Kidney (tissue), 14 donors: ENCODE data around the gene CEP72. TPM values are rescaled to one million over a fixed set of nuclear protein-coding genes. Genes with fewer than 3 reads are reported as not detected.

ENCODE experiments used
- DNase-seq, 5 donors: peaks; one replicate each; pipeline ENCODE4 v3.0.0-alpha.2; 2013 to 2020
- FAIRE-seq: peaks from 2 replicates; lab custom pipeline; 2012; peaks lifted over from hg19 to GRCh38; lab: Jason Lieb, UNC
- H3K27ac ChIP-seq, 2 donors: one replicate each; pipeline ENCODE4 v1.7.0; 2013; ENCODE audit warnings: low read depth in 2 of 2, low read length in 2 of 2, inconsistent platforms in 1 of 2
- H3K27me3 ChIP-seq: one replicate; pipeline ENCODE4 v1.7.1; 2013; ENCODE audit warnings: low read length, inconsistent platforms; ENCODE audit not compliant: control insufficient read depth, insufficient read depth
- H3K36me3 ChIP-seq, 3 donors: one replicate each; pipeline versions ENCODE4 v1.7.0 to v1.7.1; 2013; ENCODE audit warnings: low read length in 3 of 3, control low read depth in 1 of 3, inconsistent platforms in 1 of 3; ENCODE audit not compliant: insufficient read depth in 3 of 3, control insufficient read depth in 2 of 3
- H3K4me1 ChIP-seq, 3 donors: one replicate each; pipeline versions ENCODE4 v1.7.0 to v1.7.1; 2013; ENCODE audit warnings: low read length in 3 of 3, inconsistent platforms in 1 of 3, low read depth in 1 of 3; ENCODE audit not compliant: control insufficient read depth in 2 of 3, insufficient read depth in 2 of 3
- H3K4me3 ChIP-seq, 3 donors: one replicate each; pipeline versions ENCODE4 v1.7.0 to v1.8.1; 2013; ENCODE audit warnings: low read length in 3 of 3, control low read depth in 1 of 3, inconsistent platforms in 1 of 3
- H3K9ac ChIP-seq, 3 donors: one replicate each; pipeline versions ENCODE4 v1.7.0 to v1.7.1; 2013; ENCODE audit warnings: low read length in 3 of 3, control low read depth in 1 of 3, inconsistent platforms in 1 of 3
- H3K9me3 ChIP-seq, 3 donors: one replicate each; pipeline versions ENCODE4 v1.7.0 to v1.7.1; 2013; ENCODE audit warnings: low read length in 3 of 3, control low read depth in 1 of 3, inconsistent platforms in 1 of 3; ENCODE audit not compliant: control insufficient read depth in 2 of 3, insufficient read depth in 1 of 3
- intact Hi-C: fragments of 100-400 bp; cut with DNase I; formaldehyde crosslinking; loops from one replicate; pipeline ENCODE4 v1.11.1; 2022
- polyA plus RNA-seq: library from polyadenylated mRNA; stranded (reverse); fragments of 350-450 nt; fragmentation: Illumina TruSeq; extraction: RNeasy Lipid Tissue Mini Kit (QIAGEN cat#74804); gene quantifications from one replicate; pipeline ENCODE4 v1.2.3, GENCODE V29; 2014; ENCODE audit warnings: low read depth, low replicate concordance; ENCODE audit not compliant: insufficient read depth
- total RNA-seq: library from RNA; stranded (reverse); fragmentation: NEBNext Ultra II Directional; extraction: Animal tissue kit (Norgen Biotek cat#: 25700); gene quantifications from one replicate; pipeline ENCODE4 v1.2.1, GENCODE V29; 2021
- TF ChIP-seq, protein P1 (sequence below): IDR thresholded peaks from 3 replicates; pipeline ENCODE4 v1.5.1; 2012; ENCODE audit warnings: mild to moderate bottlenecking, moderate library complexity, borderline replicate concordance; ENCODE audit not compliant: insufficient read depth; ENCODE audit errors: extremely low read depth
- donor health status: control.
- donor health status: control.
- donor health status: control.
- donor health status: control.
- donor health status: control.
- donor health status: DM: yes; HTN: yes; CAD: no.
- donor health status: Normal renal cell carcinoma (clear cell type).

Gene CEP72
- total and polyA plus RNA-seq, 2 donors from 2014 or later = 1.1 to 7.8 TPM

DNA sequence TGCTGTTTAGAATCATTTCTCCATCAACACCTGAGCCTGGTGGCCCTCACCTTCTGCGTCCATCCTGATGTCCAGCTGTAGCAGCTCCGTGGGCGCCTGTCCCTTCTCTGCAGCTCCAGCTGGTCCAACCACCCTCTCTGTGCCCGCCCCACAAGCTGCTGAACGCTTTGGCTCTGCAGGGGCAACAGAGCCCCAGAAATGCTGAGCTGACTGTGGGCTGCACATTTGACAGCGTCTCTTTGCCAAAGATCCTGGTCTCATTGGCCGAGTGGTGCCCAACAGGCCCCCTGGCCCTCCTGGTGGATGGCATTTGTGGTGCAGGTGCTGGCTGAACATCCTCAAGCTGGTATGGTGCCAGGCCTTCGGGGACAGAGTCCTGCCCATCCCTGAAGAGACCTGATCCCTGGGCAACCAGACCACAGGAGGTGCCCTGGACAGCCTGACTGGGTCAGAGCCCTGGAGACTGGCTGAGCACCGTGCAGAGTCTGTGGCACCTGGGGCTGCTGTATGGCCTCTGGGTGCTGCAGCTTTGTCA, 25.3 kb upstream of the CEP72 start:
- Histone ChIP-seq H3K27ac (no peak overlapping the region), H3K9ac (no peak overlapping the region), H3K4me1 (no peaks in the 10 kb centered on the region), H3K36me3 (no peaks in the 10 kb centered on the region), H3K27me3 (no peaks in the 10 kb centered on the region), H3K4me3 (no peak overlapping the region), H3K9me3 (no peaks in the 10 kb centered on the region)
- TF ChIP-seq, protein P1, sequence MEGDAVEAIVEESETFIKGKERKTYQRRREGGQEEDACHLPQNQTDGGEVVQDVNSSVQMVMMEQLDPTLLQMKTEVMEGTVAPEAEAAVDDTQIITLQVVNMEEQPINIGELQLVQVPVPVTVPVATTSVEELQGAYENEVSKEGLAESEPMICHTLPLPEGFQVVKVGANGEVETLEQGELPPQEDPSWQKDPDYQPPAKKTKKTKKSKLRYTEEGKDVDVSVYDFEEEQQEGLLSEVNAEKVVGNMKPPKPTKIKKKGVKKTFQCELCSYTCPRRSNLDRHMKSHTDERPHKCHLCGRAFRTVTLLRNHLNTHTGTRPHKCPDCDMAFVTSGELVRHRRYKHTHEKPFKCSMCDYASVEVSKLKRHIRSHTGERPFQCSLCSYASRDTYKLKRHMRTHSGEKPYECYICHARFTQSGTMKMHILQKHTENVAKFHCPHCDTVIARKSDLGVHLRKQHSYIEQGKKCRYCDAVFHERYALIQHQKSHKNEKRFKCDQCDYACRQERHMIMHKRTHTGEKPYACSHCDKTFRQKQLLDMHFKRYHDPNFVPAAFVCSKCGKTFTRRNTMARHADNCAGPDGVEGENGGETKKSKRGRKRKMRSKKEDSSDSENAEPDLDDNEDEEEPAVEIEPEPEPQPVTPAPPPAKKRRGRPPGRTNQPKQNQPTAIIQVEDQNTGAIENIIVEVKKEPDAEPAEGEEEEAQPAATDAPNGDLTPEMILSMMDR = no peak
- DNase-seq (peak in 1 of 5 donors; percentile 20), FAIRE-seq (no peak)
- intact Hi-C loops = no loop called here

DNA sequence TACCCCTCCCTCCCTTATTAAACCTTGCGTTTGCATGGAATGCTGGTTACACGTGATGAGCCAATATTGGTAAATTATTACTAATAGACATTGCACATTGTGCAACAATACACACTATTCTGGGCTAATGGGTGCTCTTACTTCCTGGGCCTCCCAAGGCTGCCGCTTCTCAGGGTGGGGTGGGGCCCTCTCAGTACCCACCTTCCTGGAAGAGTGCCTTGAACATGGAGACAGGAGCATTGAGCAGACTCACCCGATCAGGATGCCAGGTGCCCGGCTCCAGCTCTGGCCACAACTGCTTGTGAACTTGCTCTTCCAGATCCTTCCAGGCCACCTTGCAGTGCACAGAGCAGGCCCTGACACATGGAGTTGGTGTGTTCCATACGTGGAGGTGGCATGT, 24.7 kb upstream of the CEP72 start:
- TF ChIP-seq, protein P1 = no peak
- Histone ChIP-seq H3K9ac (no peak overlapping the region), H3K36me3 (no peaks in the 10 kb centered on the region), H3K4me1 (no peaks in the 10 kb centered on the region), H3K9me3 (no peaks in the 10 kb centered on the region), H3K27me3 (no peaks in the 10 kb centered on the region), H3K27ac (no peak overlapping the region), H3K4me3 (no peak overlapping the region)
- FAIRE-seq (no peak), DNase-seq (no peak)
- intact Hi-C loops = no loop called here

DNA sequence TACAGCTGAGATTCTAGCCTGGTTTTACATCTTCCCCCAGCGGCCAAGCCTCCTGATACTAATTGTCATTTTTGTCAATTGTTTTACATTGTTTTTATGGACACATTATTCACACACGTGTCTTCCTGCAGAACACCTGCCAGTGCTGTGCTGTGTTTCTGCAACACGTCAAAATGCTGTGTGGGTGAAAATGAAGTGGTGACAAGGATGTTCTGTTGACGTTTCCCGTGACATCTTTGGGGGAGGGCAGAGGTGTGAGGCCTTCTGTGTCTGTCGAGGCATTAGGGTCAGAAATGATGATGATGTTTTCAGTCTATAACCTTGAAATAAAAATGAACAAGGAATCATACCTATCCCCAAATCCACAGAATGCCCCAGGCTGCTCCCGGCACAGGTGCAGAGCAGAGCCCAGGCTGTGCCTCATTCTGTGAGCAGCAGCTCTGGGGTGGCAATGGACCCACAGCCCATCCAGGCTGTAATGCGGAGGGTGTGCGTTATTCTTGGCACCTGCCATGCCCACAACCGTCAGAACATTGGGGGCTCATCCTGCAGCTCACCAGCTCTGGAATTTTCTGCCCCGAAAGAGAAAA, 23.6 kb upstream of the CEP72 start:
- H3K4me3 ChIP-seq = no peak overlapping the region
- H3K9me3 ChIP-seq = no peaks in the 10 kb centered on the region
- no peak overlapping the region for H3K27ac ChIP-seq
- no peaks in the 10 kb centered on the region for H3K27me3 ChIP-seq
- intact Hi-C loops = no loop called here
- no peaks in the 10 kb centered on the region for H3K4me1 ChIP-seq
- FAIRE-seq = no peak
- DNase-seq = peak in 1 of 5 donors; percentile 19
- TF ChIP-seq, protein P1 = no peak
- H3K36me3 ChIP-seq = no peaks in the 10 kb centered on the region
- no peak overlapping the region for H3K9ac ChIP-seq
